BLaER1 treated with 17β-estradiol and CSF1 and Interleukin-3, amounts not matched to agents 10 nM and 100 nM (cell line): ENCODE data around the gene ZNF483.
"Not testable (repeated sequence)": the region's sequence is repeated elsewhere in the genome, so short reads cannot be mapped to it uniquely, and the experiment has no call there.

ENCODE experiments used
- H3K27ac ChIP-seq, 11 experiments: shearing (Covaris generic); formaldehyde crosslinking; 2 replicates each; pipeline ENCODE4 v1.8.1; 2022
- H3K27me3 ChIP-seq, 11 experiments: shearing (Covaris generic); formaldehyde crosslinking; 2 replicates each; pipeline ENCODE4 v1.8.1; 2022
- H3K36me3 ChIP-seq, 11 experiments: shearing (Covaris generic); formaldehyde crosslinking; 2 replicates each; pipeline ENCODE4 v1.8.1; 2022
- H3K4me1 ChIP-seq, 10 experiments: shearing (Covaris generic); formaldehyde crosslinking; 2 replicates each; pipeline ENCODE4 v1.8.1; 2022
- H3K4me2 ChIP-seq, 11 experiments: shearing (Covaris generic); formaldehyde crosslinking; 2 replicates each; pipeline ENCODE4 v1.8.1; 2022
- H3K4me3 ChIP-seq, 10 experiments: shearing (Covaris generic); formaldehyde crosslinking; 2 replicates each; pipeline ENCODE4 v1.8.1; 2022
- H3K9ac ChIP-seq, 11 experiments: shearing (Covaris generic); formaldehyde crosslinking; 2 replicates each; pipeline ENCODE4 v1.8.1; 2022
- H3K9me3 ChIP-seq, 11 experiments: shearing (Covaris generic); formaldehyde crosslinking; replicated peaks in 1 of 11; 2 replicates each; pipeline ENCODE4 v1.8.1; 2022
- H4K20me1 ChIP-seq, 11 experiments: shearing (Covaris generic); formaldehyde crosslinking; 2 replicates each; pipeline ENCODE4 v1.8.1; 2022
- Cebpa-rat ChIP-seq, 11 experiments: shearing (Covaris generic); IDR thresholded peaks; 2 replicates each; pipeline ENCODE4 v1.8.1; 2022

The ZNF483 gene

GRCh38 chr9:111601237-111602018, 76.4 kb downstream of the ZNF483 start:
- Histone ChIP-seq H3K4me2 (no peak overlapping the region), H3K36me3 (peaks cover 0 to 9% (median 0%) of the 10 kb centered on the region in 11 experiments; a peak in 2 of 22 replicates)

GRCh38 chr9:111603041-111603440, 78.1 kb downstream of the ZNF483 start:
- TF ChIP-seq Cebpa-rat (IDR thresholded peaks at IDR 0.05): no peak
- Histone ChIP-seq H3K36me3 (peaks cover 0 to 9% (median 0%) of the 10 kb centered on the region in 11 experiments; a peak in 2 of 22 replicates), H3K27me3 (peaks cover 30 to 39% (median 34%) of the 10 kb centered on the region in 11 experiments), H3K9ac (no peak overlapping the region), H3K4me2 (no peak overlapping the region), H3K27ac (no peak overlapping the region), H3K9me3 (peaks cover 10 to 32% (median 31%) of the 10 kb centered on the region in 11 experiments), H4K20me1 (no peaks in the 10 kb centered on the region), H3K4me1 (peaks cover 0 to 14% (median 7%) of the 10 kb centered on the region in 10 experiments; a peak in 12 of 20 replicates), H3K4me3 (no peak overlapping the region)

More at GRCh38 chr9:111601237-111602018, 76.4 kb downstream of the ZNF483 start:
- H3K27me3 ChIP-seq: peaks cover 41 to 54% (median 49%) of the 10 kb centered on the region in 11 experiments
- no peak overlapping the region for H3K9ac ChIP-seq
- H3K9me3 ChIP-seq: peaks cover 18 to 47% (median 45%) of the 10 kb centered on the region in 11 experiments
- no peak for TF ChIP-seq Cebpa-rat (IDR thresholded peaks at IDR 0.05)
- no peaks in the 10 kb centered on the region for H4K20me1 ChIP-seq
- H3K4me1 ChIP-seq: peaks cover 0 to 18% (median 10%) of the 10 kb centered on the region in 10 experiments; a peak in 12 of 20 replicates
- H3K4me3 ChIP-seq: no peak overlapping the region
- no peak overlapping the region for H3K27ac ChIP-seq

- Histone ChIP-seq H3K9me3 (peaks cover 10 to 21% (median 20%) of the 10 kb centered on the region in 11 experiments), H3K27me3 (peaks cover 19 to 28% (median 23%) of the 10 kb centered on the region in 11 experiments), H3K27ac (no peak overlapping the region), H3K9ac (no peak overlapping the region), H4K20me1 (no peaks in the 10 kb centered on the region), H3K36me3 (peaks cover 0 to 9% (median 0%) of the 10 kb centered on the region in 11 experiments; a peak in 2 of 22 replicates), H3K4me2 (no peak overlapping the region), H3K4me1 (peaks cover 0 to 3% (median 0%) of the 10 kb centered on the region in 10 experiments; a peak in 2 of 20 replicates), H3K4me3 (no peak overlapping the region)
- TF ChIP-seq Cebpa-rat (IDR thresholded peaks at IDR 0.05): no peak
These were observed 79.2 kb downstream of the ZNF483 start for GRCh38 chr9:111604054-111604615.

- Histone ChIP-seq H4K20me1 (no peaks in the 10 kb centered on the region), H3K27me3 (peaks cover 9 to 18% (median 14%) of the 10 kb centered on the region in 11 experiments), H3K4me2 (no peak overlapping the region), H3K27ac (no peak overlapping the region), H3K4me1 (no peaks in the 10 kb centered on the region), H3K9me3 (peaks cover 2 to 12% (median 11%) of the 10 kb centered on the region in 11 experiments), H3K9ac (no peak overlapping the region), H3K36me3 (peaks cover 0 to under 1% (median 0%) of the 10 kb centered on the region in 11 experiments; a peak in 2 of 22 replicates), H3K4me3 (no peak overlapping the region)
- TF ChIP-seq Cebpa-rat (IDR thresholded peaks at IDR 0.05): no peak
These were observed 80.1 kb downstream of the ZNF483 start for GRCh38 chr9:111605041-111605559.

- H3K4me2 ChIP-seq: no peak overlapping the region
- H3K9me3 ChIP-seq: no peaks in the 10 kb centered on the region
- H3K36me3 ChIP-seq: no peaks in the 10 kb centered on the region
- no peaks in the 10 kb centered on the region for H4K20me1 ChIP-seq
- no peak overlapping the region for H3K4me3 ChIP-seq
- H3K27ac ChIP-seq: no peak overlapping the region
- no peaks in the 10 kb centered on the region for H3K27me3 ChIP-seq
- TF ChIP-seq Cebpa-rat (IDR thresholded peaks at IDR 0.05): no peak
- no peak overlapping the region for H3K9ac ChIP-seq
- no peaks in the 10 kb centered on the region for H3K4me1 ChIP-seq
These were observed 85.2 kb downstream of the ZNF483 start for GRCh38 chr9:111610149-111610548.

GRCh38 chr9:111610845-111611244, 85.9 kb downstream of the ZNF483 start:
- Histone ChIP-seq H3K4me3 (no peak overlapping the region), H3K27ac (no peak overlapping the region), H3K9me3 (no peaks in the 10 kb centered on the region), H3K36me3 (no peaks in the 10 kb centered on the region), H3K4me2 (no peak overlapping the region), H4K20me1 (no peaks in the 10 kb centered on the region), H3K27me3 (no peaks in the 10 kb centered on the region), H3K9ac (no peak overlapping the region), H3K4me1 (no peaks in the 10 kb centered on the region)
- TF ChIP-seq Cebpa-rat (IDR thresholded peaks at IDR 0.05): no peak

GRCh38 chr9:111613436-111614040, 88.6 kb downstream of the ZNF483 start:
- Histone ChIP-seq H3K4me1 (no peaks in the 10 kb centered on the region), H3K27me3 (no peaks in the 10 kb centered on the region), H3K27ac (no peak overlapping the region), H3K9me3 (peaks cover 0 to 7% (median 0%) of the 10 kb centered on the region in 11 experiments; a peak in 2 of 22 replicates), H4K20me1 (no peaks in the 10 kb centered on the region), H3K9ac (no peak overlapping the region), H3K4me3 (no peak overlapping the region), H3K4me2 (no peak overlapping the region), H3K36me3 (no peaks in the 10 kb centered on the region)
- no peak for TF ChIP-seq Cebpa-rat (IDR thresholded peaks at IDR 0.05)

GRCh38 chr9:111615928-111616327, 90.9 kb downstream of the ZNF483 start:
- Histone ChIP-seq H4K20me1 (no peaks in the 10 kb centered on the region), H3K4me3 (no peak overlapping the region), H3K4me2 (no peak overlapping the region), H3K9ac (no peak overlapping the region), H3K27me3 (no peaks in the 10 kb centered on the region), H3K36me3 (no peaks in the 10 kb centered on the region), H3K9me3 (peaks cover 0 to 16% (median 6%) of the 10 kb centered on the region in 11 experiments; a peak in 3 of 22 replicates), H3K27ac (no peak overlapping the region), H3K4me1 (no peaks in the 10 kb centered on the region)
- no peak for TF ChIP-seq Cebpa-rat (IDR thresholded peaks at IDR 0.05)

GRCh38 chr9:111617349-111617748, 92.4 kb downstream of the ZNF483 start:
- H3K4me2 ChIP-seq, H3K4me3 ChIP-seq, H3K9ac ChIP-seq, H3K36me3 ChIP-seq, H3K27me3 ChIP-seq, H3K27ac ChIP-seq, H4K20me1 ChIP-seq: not testable (repeated sequence)
- Histone ChIP-seq H3K9me3 (peaks cover 0 to 23% (median 6%) of the 10 kb centered on the region in 11 experiments; a peak in 3 of 22 replicates), H3K4me1 (peaks cover 0 to 10% (median 5%) of the 10 kb centered on the region in 10 experiments; a peak in 15 of 20 replicates)
